HFF-Myc (cell line): Measurements from ENCODE around the gene SEMA3B.

ENCODE experiments used
- DNase-seq: peaks from one replicate; pipeline ENCODE4 v3.0.0-alpha.2; 2011; ENCODE audit warnings: low read depth; ENCODE audit errors: extremely low read depth
- H3K4me3 ChIP-seq: replicated peaks from 2 replicates; pipeline ENCODE4 v1.5.1; 2011; ENCODE audit warnings: low read depth, mild to moderate bottlenecking, control low read depth, low read length
- CTCF ChIP-seq: IDR thresholded peaks from 2 replicates; pipeline ENCODE4 v1.5.1; 2012; ENCODE audit warnings: mild to moderate bottlenecking, low read depth, low read length, control low read depth; ENCODE audit errors: missing control alignments

SEMA3B gene

GRCh38 chr3:50322115-50322385, 53.1 kb downstream of the SEMA3B start:
- no peak for DNase-seq
- peak overlapping the region; percentile 86 for H3K4me3 ChIP-seq
- no peak for TF ChIP-seq CTCF

GRCh38 chr3:50322386-50323091, 53.6 kb downstream of the SEMA3B start, which contains the start of gene HYAL2:
TSS of gene HYAL2 (minus strand) at chr3:50322745. CDS start at chr3:50320489, 2,256 bp downstream.
- TF ChIP-seq CTCF = no peak
- peak within 1 kb of the TSS; percentile 86 for H3K4me3 ChIP-seq
- no peak for DNase-seq

GRCh38 chr3:50323092-50323600, 54.2 kb downstream of the SEMA3B start:
- TF ChIP-seq CTCF = no peak
- H3K4me3 ChIP-seq = no peak overlapping the region
- DNase-seq = no peak

GRCh38 chr3:50323614-50324199, 54.8 kb downstream of the SEMA3B start:
- no peak for TF ChIP-seq CTCF
- H3K4me3 ChIP-seq = no peak overlapping the region
- no peak for DNase-seq

- TF ChIP-seq CTCF = peak; percentile 89
- DNase-seq = no peak
- H3K4me3 ChIP-seq = no peak overlapping the region
These were observed 55.6 kb downstream of the SEMA3B start for GRCh38 chr3:50324351-50325112.

GRCh38 chr3:50325113-50325480, 56.1 kb downstream of the SEMA3B start:
- H3K4me3 ChIP-seq = no peak overlapping the region
- TF ChIP-seq CTCF = no peak
- no peak for DNase-seq
